Activated CD4-positive, alpha-beta T cell treated with anti-CD3 and anti-CD28 coated beads, Interleukin-2, amount 50 U/mL, for 24 hours (primary cell): ENCODE results near the gene MYO5A.
"Not testable (repeated sequence)": the region's sequence is repeated elsewhere in the genome, so short reads cannot be mapped to it uniquely, and the experiment has no call there.

Source experiments
- DNase-seq, 2 donors: peaks; one replicate each; pipeline ENCODE4 v3.0.0-alpha.2; 2020; ENCODE audit warnings: low read depth in 1 of 2, low spot score in 1 of 2

Gene MYO5A

DNA sequence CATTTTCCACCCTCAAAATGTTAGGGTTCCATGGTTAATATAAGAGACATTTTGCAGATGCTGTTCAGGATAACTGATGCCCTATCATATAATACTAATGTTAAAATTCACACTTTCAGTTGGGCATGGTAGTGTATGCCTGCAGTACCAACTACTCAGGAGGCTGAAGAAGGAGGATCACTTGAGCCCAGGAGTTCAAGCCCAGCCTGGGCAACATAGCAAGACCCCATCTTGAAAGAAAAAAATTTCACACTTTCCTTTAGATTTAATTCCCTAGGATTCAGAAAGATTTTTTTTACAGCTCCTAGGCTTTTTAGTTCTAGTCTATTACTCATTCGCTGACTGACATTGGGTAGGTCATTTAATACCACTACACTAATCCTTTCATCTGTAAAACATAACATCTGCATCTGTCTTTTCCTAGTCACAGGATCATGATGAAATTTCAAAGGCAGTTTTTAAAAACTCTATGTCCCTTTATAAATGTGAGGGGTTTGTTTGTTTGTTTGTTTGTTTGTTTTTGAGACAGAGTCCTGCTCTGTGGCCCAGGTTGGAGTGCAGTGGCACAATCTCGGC, 103.7 kb downstream of the MYO5A start:
- no peak for DNase-seq

DNA sequence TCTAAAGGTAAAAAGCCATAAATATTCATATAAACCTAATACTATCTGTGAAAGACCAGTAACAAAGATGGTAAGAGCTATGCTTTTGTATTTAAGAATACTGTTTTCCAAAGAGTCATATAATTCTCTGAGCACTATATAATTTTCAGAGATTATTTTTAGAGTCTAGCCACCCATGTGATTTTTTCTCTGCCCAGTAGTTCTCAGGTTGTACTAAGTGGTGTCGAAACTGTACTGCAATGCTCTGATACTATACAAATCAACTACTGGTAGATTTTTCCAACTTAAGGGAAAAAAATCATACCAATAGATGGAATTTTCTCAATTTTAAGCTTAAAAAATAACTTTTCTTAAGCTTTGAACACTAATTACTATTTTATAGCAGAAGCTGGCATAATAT, 104.8 kb downstream of the MYO5A start:
- no peak for DNase-seq

DNA sequence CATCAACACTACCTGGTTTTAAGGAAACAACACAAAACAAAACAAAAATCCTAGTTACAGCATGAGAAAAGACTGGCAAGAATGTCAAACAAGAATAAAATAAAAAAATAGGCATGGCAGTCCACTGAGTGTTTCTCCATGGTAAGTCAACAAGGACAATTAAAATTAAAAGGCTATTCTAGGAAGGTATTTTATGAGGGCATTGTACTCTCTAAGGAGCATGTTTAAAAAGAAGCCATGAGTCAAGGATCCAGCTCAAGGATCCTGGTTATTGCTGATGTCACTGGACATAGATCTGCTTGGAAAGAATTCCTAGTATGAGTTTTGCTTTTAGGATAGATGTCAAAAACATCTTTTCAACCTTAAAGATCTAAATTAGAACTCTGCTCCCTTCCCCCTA, 106.7 kb downstream of the MYO5A start:
- no peak for DNase-seq

DNA sequence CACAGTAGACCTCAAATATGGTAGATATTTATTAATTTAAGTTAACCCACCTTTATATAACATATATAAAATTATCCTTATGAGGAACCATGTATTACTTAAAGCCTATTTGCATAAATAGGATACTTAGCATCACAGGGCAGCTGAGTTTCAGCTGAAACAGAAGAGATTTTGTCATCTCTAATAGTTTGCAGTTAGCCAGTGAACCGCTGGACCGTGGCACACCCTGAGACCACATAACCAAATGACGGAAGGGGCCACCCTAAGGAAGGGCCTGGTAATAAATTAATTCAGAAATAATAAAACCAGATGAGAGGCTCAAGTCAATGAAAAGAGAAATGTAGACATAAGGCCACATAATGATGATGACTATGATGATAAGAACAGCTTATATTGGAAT, 107.7 kb downstream of the MYO5A start:
- DNase-seq, result no peak

DNA sequence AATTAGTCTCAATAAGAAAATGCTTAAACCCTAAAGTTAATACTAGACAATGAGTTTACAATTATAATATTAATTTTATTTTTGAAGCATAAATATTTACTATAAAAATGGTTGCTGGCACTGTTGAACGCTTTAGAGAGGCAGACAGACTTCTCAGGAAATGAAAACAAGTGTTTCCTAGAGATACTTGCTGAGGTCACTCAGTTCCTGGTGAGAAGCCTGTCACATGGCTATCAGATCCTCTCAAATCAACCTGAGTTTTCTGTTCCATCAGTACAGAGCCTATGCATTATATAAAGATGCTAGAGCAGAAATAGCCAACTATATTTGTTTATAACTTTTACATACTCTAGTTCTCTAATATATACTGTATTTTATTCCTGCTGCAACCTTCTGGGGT, 109.2 kb downstream of the MYO5A start:
- DNase-seq, result no peak

DNA sequence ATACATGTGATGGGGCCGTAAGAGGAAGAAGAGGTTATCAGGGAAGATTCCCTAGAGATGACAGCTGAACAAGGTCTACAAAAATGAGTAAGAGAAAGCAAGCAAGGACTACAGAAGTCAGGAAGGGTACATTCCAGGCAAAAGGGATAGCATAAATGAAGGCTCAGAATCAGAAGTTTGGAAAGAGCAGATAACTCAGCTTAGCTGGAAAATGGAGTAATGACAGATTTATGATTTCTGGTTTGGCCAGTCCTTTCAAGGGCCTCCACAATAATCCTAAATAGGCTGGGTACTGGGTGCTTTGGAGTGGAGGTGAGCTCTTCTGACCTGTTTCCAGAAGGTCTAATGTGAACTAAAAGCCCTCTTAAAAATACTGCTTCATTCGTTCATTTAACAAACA, 110.7 kb downstream of the MYO5A start:
- no peak for DNase-seq

DNA sequence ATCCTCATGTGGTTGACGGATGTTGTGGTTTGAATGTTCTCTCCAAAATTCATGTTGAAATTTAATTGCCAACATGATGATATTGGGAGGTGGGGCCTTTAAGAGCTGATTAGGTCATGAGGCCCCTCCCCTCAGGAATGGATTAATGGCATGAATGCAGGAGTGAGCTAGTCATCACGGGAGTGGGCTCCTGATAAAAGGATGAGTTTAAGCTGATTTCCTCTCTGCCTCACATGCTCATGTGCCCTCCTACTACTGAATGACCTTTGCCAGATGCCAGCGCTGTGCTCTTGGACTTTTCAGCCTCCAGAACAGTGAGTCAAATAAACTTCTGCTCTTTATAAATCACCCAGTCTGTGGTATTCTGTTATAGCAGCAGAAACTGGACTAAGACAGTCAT, 111.2 kb downstream of the MYO5A start:
- DNase-seq, result no peak

DNA sequence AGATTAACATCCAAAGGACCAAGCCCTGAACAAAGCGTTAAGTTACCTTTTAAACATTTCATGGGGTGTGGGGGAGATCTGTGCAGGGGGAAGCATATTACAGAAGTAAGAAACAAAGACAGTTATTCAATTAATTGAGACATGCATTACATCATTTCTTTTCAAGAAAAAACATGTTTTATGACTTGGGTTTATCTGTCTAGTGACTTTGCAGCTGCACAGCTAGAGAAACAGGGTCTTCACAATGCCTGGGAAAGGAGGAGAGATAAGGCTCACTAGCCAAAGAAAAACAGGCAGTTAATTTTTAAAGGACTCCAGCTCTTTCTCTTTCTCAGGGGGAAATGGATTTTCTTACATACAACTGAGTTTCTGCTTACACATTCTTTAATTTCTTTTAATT, 112.1 kb downstream of the MYO5A start:
- not testable (repeated sequence) for DNase-seq

DNA sequence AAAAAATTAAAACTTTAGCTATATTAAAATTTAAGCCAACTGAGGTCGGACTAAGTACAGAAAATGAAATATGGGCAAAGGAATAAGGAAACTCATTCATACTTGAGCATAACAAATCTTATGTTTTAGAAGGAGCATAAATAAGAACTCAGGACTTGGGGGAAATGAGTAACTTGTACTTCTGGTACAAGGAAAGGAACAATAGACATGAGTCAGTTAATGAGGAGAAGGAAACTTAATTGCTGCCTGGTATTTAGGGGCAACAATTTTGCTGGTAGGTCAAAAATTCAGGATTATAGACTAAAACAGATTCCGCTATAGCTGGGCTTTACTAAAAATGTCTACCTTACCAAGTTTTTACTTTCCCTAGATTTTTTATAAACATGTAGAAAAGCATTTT, 113.1 kb downstream of the MYO5A start:
- no peak for DNase-seq

DNA sequence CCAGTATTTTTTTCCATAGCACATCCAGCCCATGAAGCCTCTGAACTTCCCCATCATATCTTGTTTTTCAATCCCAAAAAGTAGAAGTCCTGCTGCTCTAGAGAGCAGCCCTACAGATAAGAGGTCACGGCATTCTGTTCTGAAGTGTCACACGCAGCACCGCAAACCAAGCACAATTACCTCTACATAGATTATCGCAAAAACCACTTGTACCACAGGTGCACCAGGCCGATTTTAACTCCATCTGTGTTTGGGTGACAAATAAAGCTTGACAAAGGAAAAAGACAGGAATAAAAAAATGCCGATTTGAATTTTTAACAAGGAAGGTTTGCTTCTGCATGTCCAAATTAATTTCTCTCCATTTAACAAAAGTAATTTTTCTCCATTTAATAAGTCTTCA, 113.7 kb downstream of the MYO5A start:
- DNase-seq, result no peak

DNA sequence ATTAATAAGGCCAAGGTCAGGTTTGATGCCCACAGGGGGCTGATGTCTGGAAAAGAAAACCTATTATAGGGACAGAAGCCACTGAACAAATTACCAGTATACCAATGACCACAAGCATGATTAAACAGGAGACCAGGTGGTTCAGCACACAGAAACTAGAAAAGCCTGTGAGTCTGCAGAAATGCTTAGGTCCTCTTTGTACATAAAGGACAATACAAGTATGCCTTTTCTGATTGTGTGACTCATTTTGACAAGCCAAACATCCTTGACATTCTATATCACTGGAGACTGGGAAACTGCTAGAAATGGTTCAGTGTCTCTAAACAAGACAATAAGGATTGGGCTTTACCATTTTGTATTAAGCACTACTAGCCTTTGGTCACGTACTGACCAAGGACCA, 119.9 kb downstream of the MYO5A start:
- no peak for DNase-seq

DNA sequence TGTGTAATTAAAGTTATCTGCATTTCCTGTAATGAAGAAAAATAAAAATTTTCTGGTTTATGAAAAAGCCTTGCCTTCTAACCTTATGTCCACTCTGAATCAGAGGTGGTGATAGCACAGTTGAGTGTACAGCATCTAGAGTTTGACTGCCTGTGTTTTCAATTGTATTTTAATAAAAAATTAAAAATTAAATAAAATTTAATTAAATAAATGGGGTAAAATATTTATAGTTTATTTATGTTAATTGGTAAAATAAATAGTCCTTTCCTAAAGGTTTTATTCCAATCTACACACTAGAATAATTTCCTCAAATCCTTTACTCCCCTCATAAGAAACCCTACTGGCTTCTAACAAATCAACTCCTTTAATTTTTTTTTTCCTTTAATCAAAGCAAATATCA, 121.3 kb downstream of the MYO5A start:
- no peak for DNase-seq

DNA sequence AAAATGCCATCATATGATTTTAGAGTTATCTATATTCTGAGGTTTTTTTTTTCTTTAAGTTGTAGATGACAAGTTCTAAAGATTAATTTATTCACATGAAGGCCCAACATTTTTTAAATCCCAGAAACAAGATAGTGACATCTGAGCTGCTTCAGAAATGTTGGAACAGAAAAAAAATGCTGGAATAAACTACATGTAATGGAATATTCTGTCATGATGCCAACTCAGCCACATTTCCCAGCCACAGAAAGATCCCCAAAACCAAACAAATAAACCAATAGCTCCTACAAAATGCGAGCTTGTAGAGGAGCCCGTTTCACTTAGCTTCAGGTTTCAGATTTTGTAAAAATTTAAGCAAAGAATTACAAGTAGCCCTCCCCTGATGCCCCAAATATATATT, 122.1 kb downstream of the MYO5A start:
- DNase-seq, result no peak

DNA sequence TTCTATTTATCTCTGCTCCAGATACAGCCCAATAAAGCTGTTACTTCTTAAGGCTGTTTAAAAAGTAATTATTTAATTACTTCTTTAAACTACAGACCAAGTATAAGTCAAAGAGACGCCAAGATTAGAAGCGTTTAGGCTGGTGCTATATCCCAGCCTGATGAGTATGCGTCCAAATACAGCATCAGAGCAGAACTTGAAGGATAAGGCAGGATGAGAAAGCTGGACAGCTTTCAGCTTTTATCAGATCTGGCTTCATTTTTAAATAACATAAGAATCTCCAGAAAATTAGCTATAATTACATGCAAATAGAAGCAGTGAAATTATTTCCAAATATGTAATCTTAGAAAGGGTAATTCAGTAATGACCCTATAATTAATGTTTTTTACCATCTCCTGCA, 122.8 kb downstream of the MYO5A start:
- DNase-seq, result no peak

DNA sequence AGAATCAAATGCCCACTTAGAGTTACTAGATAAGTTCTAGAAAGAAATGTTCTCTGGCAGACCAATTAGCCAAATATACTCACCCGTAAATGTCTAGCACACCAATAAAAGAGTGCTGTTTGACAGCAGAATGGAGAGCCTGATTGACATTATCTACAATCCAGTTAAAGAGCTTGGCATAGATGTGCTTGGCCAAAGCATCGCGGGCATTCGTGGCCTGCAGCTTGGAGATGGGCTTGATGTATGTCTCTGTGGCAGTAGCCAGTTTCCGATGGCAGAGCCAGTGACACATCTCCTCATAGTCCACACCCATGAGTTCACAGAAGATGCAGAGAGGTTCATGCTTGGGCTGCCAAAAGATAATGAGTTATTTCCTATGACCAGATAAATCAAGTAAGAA, 131.6 kb downstream of the MYO5A start:
- no peak for DNase-seq

DNA sequence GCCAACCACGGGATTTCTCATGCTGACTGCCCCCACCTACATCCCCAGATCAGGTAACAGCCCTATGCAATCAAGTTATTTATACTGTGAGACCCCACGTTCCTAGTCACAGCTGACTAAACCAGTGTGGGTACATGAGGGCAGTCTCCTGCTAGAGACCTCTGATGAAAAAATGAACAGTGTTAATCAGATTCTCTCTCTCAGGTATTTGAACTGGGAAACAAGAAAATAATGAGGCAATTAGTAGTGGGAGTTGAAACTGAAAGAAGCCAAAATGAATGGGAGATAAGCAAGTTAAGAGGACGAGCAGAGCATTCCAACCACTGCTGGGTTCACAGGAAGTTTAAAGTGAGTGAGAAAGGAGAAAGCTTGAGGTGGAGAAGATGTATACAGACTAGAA, 134.6 kb downstream of the MYO5A start:
- no peak for DNase-seq

DNA sequence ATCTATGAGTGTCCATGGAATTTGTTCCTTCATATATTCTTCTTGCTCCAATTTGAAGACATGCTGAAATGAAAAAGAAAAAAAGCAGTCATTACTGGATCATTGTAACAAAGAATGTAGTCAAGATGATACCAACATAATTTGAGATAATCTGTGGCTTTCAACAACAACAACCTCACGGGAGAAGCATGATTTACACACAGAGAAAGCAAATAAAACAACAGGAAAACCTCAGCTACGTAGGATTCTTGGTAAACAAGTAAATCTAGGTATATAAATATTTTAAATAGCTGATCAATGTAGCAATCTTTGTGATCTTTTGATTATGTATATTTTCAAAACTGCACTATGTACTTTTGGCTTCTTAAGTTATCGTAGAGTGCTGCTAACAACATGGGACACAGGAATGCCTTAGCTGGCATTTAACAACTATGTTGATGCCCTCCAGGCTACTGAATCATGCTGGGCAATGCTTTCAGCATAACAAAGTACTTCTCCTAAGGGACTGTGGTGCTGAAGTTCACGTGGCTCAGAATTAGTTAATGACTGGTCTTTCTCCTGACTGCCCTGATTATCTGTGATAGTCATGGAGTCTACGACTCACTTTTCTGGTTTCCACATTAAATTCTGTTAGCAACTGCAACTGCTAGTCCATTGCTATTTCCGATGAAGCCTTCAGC, 136.5 kb downstream of the MYO5A start:
- DNase-seq, result no peak

DNA sequence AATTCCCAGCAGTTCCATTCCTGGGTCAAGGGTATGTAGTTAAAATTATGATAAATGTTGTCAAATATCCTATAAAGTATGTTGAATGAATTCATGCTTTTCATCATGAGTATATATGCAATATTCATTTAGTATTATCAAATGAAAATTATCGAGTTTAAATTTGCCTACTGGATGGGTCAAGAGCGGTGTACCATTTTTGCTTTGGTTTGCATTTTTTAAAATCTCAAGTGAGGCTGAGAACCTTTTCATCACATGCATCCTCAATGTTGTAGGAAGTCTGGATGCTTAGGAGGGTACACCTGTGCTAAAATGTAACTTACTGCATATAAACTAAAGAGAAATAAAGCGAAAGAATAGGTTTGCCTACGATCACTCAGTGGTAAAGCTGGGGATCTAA, 137.6 kb downstream of the MYO5A start:
- DNase-seq, result no peak

DNA sequence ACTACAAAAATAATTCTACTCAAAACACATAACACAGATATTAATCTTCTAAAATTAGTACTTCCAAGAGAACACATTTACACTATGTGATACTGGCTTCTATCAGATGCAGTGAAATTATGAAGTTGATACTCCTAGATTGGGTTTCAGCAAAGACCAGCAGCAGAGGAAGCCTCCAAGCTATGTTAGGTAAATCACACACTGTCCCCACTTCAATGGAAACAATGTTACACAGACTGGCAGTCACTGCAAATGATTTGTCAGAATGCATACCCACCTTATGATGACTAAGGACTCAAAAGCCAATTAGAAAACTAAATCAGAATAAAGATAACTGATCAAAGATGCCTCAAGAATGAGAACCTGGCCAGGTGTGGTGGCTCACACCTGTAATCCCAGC, 143.0 kb downstream of the MYO5A start:
- no peak for DNase-seq

DNA sequence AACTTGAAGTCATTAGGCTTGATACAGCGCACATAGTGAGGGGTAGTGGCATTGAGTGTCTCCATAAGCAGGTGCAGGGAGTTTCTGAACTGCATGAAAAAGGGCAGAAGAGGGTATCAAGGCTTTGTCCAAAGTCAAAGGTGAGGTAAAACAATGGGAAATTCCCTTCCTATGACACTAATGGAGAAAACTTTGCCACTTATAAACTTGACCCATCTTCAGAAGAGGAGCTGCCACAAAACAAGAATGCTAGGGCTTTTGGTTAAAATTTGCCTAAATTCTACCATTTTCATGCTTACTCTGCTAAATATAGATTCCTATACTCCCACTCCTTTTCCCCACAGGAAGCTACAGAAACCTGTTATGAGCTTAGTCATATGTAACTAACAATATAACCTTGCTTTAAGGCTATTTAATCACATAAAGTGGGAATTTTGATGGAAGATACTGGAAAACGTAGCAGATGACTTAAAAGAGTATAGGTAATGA, 145.5 kb downstream of the MYO5A start:
- DNase-seq, result no peak

DNA sequence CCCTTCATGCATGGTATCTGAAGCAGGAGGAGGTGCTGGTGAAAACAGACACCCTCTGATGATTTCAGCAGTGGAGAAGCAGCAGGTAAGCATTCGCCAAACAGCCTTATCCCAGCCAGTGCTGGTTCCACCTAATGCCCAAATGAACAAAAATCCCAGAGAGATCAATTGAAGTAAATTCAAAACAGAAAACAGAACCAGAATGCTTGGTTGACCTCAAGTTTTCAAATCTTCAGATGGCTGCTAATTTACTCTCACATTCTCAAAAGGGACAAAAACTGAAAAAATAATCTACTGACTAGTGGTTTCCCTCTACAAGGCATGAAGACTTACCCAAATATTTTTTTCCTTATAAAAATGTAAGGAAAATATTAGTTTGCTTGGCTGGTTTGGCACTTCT, 146.0 kb downstream of the MYO5A start:
- no peak for DNase-seq

DNA sequence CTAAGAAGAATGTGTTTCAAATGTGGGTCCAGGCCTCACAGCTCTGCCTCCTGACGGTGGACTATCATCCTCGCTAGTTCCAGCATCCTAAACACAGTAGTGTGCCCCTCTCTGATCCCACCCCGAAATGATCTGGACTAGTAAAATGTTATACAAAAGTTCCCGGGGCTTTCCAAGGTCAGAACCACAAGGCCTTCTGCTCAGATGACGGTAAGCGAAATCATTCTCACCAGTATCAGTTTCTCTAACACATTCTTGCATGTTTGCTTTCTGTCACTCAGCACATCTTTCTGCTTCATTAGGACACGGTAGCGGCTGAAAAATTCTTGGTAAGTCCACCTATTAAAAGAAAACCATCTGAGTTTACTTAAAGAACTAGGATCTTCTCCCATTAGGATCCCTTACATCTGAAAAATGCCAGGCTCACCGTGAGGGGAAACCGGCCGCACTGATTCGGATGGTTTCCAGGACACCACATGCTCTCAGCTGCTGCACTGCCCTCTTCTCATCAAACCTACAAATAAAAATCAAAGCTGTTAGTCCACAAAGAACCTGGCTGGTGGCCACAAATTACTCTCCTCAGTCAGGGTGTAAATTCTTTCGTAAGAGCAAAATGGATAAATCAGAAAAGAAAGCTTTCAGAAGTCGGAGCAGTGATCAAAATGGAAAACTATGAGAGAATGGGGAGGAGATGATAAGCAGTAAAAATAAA, 149.1 kb downstream of the MYO5A start:
- no peak for DNase-seq
